ENCODE data around the gene KISS1R.

The KISS1R gene

GRCh38 chr19:900302-901111, 16.6 kb upstream of the KISS1R start:
- peak; percentile 40 for DNase-seq

GRCh38 chr19:901216-902092, 15.7 kb upstream of the KISS1R start:
- no peak for DNase-seq

GRCh38 chr19:902093-902370, 15.1 kb upstream of the KISS1R start:
- DNase-seq: no peak

- no peak for DNase-seq
Observed at GRCh38 chr19:902446-903226, 14.5 kb upstream of the KISS1R start.

GRCh38 chr19:903266-903797, 13.8 kb upstream of the KISS1R start:
- no peak for DNase-seq

- no peak for DNase-seq
Observed at GRCh38 chr19:904545-904944, 12.6 kb upstream of the KISS1R start.

GRCh38 chr19:906480-906879, 10.7 kb upstream of the KISS1R start:
- DNase-seq: no peak

- peak; percentile 52 for DNase-seq
Observed at GRCh38 chr19:907183-907853, 9.8 kb upstream of the KISS1R start.

GRCh38 chr19:911197-912033, 5.7 kb upstream of the KISS1R start:
- DNase-seq: no peak

GRCh38 chr19:912181-913079, 4.7 kb upstream of the KISS1R start:
- no peak for DNase-seq

- DNase-seq: peak; percentile 86
Observed at GRCh38 chr19:913080-913748, 3.9 kb upstream of the KISS1R start, which contains the start of gene R3HDM4. Gene R3HDM4, minus strand, starts transcription at chr19:913219. Its CDS starts 62 bp downstream, at chr19:913157.

- DNase-seq: peak; percentile 68
Observed at GRCh38 chr19:916645-917322, 349 bp upstream of the KISS1R start.

GRCh38 chr19:918152-918437, 962 bp downstream of the KISS1R start:
- no peak for DNase-seq

GRCh38 chr19:918481-919198, 1.5 kb downstream of the KISS1R start:
- DNase-seq: peak; percentile 72

- peak; percentile 72 for DNase-seq
Observed at GRCh38 chr19:919199-920050, 2.3 kb downstream of the KISS1R start.

GRCh38 chr19:920051-920864, 3.1 kb downstream of the KISS1R start:
- peak; percentile 77 for DNase-seq

- DNase-seq: peak; percentile 78
Observed at GRCh38 chr19:924553-925086, 7.5 kb downstream of the KISS1R start.

All from activated CD4-positive, alpha-beta T cell treated with anti-CD3 and anti-CD28 coated beads for 48 hours (primary cell).